HepG2 (cell line): Measurements from ENCODE around the gene STK36. TPM values are rescaled to one million over a fixed set of nuclear protein-coding genes. Genes with fewer than 3 reads are reported as not detected.

Source experiments
- FOXM1 ChIP-seq: sonication (generic); formaldehyde crosslinking; IDR thresholded peaks from 2 replicates; pipeline ENCODE4 v1.5.0; 2020; ENCODE audit warnings: missing genetic modification reagents
- GATAD2A ChIP-seq: IDR thresholded peaks from 2 replicates; pipeline ENCODE4 v1.6.1; 2016
- GTF2F1 ChIP-seq: fragments of 150-350 bp; IDR thresholded peaks from 2 replicates; pipeline ENCODE4 v1.6.1; 2014; ENCODE audit warnings: low read length
- LCORL ChIP-seq, 2 experiments: fragments of 450-650 bp in 1 of 2; sonication (generic) in 1 of 2; formaldehyde crosslinking in 1 of 2; IDR thresholded peaks; 2 replicates each; pipeline versions ENCODE4 v1.5.0 to v1.6.1; 2017 to 2020; ENCODE audit warnings: antibody characterized with exemption in 1 of 2, missing genetic modification reagents in 1 of 2
- RFX3 ChIP-seq: IDR thresholded peaks from 2 replicates; pipeline ENCODE4 v1.6.1; 2016; ENCODE audit warnings: missing biosample characterization, missing genetic modification reagents
- SIN3A ChIP-seq: IDR thresholded peaks from 2 replicates; pipeline ENCODE4 v1.6.1; 2011; ENCODE audit warnings: low read depth, mild to moderate bottlenecking, control low read depth, low read length, borderline replicate concordance
- SKI ChIP-seq: fragments of 450-650 bp; IDR thresholded peaks from one replicate; pipeline ENCODE4 v1.6.1; 2018; ENCODE audit warnings: mild to moderate bottlenecking; ENCODE audit not compliant: partially characterized antibody
- ZFX ChIP-seq: sonication (generic); formaldehyde crosslinking; IDR thresholded peaks from 2 replicates; pipeline ENCODE4 v1.4.0; 2020; ENCODE audit warnings: mild to moderate bottlenecking, low read depth, missing genetic modification reagents, moderate library complexity
- ZNF431 ChIP-seq: sonication (generic); formaldehyde crosslinking; IDR thresholded peaks from 2 replicates; pipeline ENCODE4 v1.9.0; 2022; ENCODE audit warnings: missing genetic modification reagents, low read depth, mild to moderate bottlenecking, borderline replicate concordance
- ZNF772 ChIP-seq: sonication (generic); formaldehyde crosslinking; IDR thresholded peaks from 2 replicates; pipeline ENCODE4 v1.5.0; 2020; ENCODE audit warnings: mild to moderate bottlenecking, missing genetic modification reagents
- polyA plus RNA-seq, 8 experiments: library from polyadenylated mRNA; depleted of rRNA in 3 of 8; stranded (reverse) in 7 of 8; unstranded in 1 of 8; fragments of >200 nt; fragmentation: Illumina TruSeq in 4 of 8; extraction: Trizol in 4 of 8; gene quantifications; 2 replicates each; pipeline versions ENCODE4 v1.2.1 to v1.2.3, GENCODE V29; 2011 to 2016; ENCODE audit warnings: low read depth in 4 of 8, missing spikeins in 1 of 8, mixed read lengths in 1 of 8; ENCODE audit not compliant: insufficient read depth in 1 of 8
- total RNA-seq, 5 experiments: library from RNA; depleted of rRNA; stranded (reverse); fragments of >200 nt; fragmentation: Illumina TruSeq; extraction: Trizol; gene quantifications; 2 replicates each; pipeline ENCODE4 v1.2.3, GENCODE V29; 2016; ENCODE audit warnings: low read depth in 1 of 5
- TF ChIP-seq, protein P1 (sequence below): sonication (generic); formaldehyde crosslinking; IDR thresholded peaks from 2 replicates; pipeline ENCODE4 v1.4.0; 2020; ENCODE audit warnings: mild to moderate bottlenecking, missing genetic modification reagents
- TF ChIP-seq, protein P2 (sequence below): sonication (generic); formaldehyde crosslinking; IDR thresholded peaks from 2 replicates; pipeline ENCODE4 v1.4.0; 2020; ENCODE audit warnings: missing genetic modification reagents
- TF ChIP-seq, protein P3 (sequence below): sonication (generic); formaldehyde crosslinking; IDR thresholded peaks from 2 replicates; pipeline ENCODE4 v1.4.0; 2020; ENCODE audit warnings: missing genetic modification reagents, mild to moderate bottlenecking, borderline replicate concordance
- TF ChIP-seq, protein P4 (sequence below): sonication (generic); formaldehyde crosslinking; IDR thresholded peaks from 2 replicates; pipeline ENCODE4 v1.8.1; 2023; ENCODE audit warnings: mild to moderate bottlenecking, inconsistent platforms, moderate library complexity, missing genetic modification reagents, borderline replicate concordance

The STK36 gene
- total and polyA plus RNA-seq, 2 of the 13 experiments (the other 11 are each of a cell fraction or from before 2014, with no cell fraction given) = 45.9 to 83.5 TPM

DNA sequence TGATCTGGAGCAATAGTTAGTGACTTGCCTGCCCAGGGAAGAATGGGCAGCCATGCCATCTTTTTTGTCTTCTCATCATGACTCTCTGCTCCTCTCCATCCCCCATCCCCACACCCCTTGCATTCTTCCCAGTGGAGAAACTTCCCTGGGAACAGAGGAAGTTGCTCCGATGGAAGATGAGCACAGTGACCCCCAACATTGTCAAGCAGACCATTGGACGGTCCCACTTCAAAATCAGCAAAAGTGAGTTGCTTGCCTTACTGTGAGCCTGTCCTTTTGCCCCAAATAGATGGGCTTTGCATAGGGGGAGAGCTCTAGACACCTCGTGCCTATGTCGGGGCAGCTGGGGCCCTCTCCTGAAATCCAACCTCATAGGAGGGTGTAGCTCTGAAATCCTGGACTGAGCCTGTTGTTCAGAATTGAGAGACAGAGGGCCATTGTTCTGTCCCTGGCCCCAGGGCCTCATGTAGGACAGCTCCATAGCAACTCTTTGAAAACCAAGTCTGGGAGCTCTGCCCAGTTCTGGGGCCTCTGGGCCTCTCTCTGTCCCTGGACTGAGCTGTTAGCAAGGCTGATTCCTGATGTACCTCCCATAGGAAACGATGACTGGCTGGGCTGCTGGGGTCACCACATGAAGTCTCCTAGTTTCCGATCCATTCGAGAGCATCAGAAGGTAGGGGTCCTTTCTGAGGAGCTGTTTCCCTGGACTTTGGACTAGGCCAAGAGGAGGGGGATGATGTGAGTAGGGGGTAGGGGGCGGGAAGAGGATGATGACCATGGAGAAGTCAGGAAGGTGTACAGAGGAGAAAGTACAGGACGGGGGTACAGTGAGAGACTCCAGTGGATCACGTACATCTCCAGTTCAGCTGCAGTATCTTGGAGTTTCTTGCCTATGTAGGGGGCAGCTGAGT is 73.9 kb downstream of the STK36 start (continued):
- TF ChIP-seq SKI (peak; percentile 12), GATAD2A (CRISPR knock-in tag) (peak; percentile 83), ZNF772 (CRISPR knock-in tag) (peak; percentile 87), GTF2F1 (no peak), RFX3 (CRISPR knock-in tag) (peak; percentile 62; the same call in 1 of the 2 replicates), ZFX (peak; percentile 76), ZNF431 (peak; percentile 78), FOXM1 (no peak), SIN3A (no peak), LCORL (IDR thresholded peaks at IDR 0.05) (peak; percentile 3; the same call in 1 of the 2 replicates), LCORL (CRISPR knock-in tag; IDR thresholded peaks at IDR 0.05) (peak; percentile 65; the same call in 1 of the 2 replicates)
- TF ChIP-seq, protein P1, sequence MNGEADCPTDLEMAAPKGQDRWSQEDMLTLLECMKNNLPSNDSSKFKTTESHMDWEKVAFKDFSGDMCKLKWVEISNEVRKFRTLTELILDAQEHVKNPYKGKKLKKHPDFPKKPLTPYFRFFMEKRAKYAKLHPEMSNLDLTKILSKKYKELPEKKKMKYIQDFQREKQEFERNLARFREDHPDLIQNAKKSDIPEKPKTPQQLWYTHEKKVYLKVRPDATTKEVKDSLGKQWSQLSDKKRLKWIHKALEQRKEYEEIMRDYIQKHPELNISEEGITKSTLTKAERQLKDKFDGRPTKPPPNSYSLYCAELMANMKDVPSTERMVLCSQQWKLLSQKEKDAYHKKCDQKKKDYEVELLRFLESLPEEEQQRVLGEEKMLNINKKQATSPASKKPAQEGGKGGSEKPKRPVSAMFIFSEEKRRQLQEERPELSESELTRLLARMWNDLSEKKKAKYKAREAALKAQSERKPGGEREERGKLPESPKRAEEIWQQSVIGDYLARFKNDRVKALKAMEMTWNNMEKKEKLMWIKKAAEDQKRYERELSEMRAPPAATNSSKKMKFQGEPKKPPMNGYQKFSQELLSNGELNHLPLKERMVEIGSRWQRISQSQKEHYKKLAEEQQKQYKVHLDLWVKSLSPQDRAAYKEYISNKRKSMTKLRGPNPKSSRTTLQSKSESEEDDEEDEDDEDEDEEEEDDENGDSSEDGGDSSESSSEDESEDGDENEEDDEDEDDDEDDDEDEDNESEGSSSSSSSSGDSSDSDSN (CRISPR knock-in tag) = peak; percentile 52; the same call in 1 of the 2 replicates
- TF ChIP-seq, protein P2, sequence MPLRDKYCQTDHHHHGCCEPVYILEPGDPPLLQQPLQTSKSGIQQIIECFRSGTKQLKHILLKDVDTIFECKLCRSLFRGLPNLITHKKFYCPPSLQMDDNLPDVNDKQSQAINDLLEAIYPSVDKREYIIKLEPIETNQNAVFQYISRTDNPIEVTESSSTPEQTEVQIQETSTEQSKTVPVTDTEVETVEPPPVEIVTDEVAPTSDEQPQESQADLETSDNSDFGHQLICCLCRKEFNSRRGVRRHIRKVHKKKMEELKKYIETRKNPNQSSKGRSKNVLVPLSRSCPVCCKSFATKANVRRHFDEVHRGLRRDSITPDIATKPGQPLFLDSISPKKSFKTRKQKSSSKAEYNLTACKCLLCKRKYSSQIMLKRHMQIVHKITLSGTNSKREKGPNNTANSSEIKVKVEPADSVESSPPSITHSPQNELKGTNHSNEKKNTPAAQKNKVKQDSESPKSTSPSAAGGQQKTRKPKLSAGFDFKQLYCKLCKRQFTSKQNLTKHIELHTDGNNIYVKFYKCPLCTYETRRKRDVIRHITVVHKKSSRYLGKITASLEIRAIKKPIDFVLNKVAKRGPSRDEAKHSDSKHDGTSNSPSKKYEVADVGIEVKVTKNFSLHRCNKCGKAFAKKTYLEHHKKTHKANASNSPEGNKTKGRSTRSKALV = no peak
- TF ChIP-seq, protein P3, sequence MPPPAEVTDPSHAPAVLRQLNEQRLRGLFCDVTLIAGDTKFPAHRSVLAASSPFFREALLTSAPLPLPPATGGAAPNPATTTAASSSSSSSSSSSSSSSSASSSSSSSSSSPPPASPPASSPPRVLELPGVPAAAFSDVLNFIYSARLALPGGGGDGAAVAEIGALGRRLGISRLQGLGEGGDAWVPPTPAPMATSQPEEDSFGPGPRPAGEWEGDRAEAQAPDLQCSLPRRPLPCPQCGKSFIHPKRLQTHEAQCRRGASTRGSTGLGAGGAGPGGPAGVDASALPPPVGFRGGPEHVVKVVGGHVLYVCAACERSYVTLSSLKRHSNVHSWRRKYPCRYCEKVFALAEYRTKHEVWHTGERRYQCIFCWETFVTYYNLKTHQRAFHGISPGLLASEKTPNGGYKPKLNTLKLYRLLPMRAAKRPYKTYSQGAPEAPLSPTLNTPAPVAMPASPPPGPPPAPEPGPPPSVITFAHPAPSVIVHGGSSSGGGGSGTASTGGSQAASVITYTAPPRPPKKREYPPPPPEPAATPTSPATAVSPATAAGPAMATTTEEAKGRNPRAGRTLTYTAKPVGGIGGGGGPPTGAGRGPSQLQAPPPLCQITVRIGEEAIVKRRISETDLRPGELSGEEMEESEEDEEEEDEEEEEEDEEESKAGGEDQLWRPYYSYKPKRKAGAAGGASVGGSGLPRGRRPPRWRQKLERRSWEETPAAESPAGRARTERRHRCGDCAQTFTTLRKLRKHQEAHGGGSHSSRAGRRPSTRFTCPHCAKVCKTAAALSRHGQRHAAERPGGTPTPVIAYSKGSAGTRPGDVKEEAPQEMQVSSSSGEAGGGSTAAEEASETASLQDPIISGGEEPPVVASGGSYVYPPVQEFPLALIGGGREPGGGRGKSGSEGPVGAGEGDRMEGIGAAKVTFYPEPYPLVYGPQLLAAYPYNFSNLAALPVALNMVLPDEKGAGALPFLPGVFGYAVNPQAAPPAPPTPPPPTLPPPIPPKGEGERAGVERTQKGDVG (CRISPR knock-in tag) = no peak; the same call in 1 of the 2 replicates
- TF ChIP-seq, protein P4, sequence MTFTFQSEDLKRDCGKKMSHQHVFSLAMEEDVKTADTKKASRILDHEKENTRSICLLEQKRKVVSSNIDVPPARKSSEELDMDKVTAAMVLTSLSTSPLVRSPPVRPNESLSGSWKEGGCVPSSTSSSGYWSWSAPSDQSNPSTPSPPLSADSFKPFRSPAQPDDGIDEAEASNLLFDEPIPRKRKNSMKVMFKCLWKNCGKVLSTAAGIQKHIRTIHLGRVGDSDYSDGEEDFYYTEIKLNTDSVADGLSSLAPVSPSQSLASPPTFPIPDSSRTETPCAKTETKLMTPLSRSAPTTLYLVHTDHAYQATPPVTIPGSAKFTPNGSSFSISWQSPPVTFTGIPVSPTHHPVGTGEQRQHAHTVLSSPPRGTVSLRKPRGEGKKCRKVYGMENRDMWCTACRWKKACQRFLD (CRISPR knock-in tag) = peak; percentile 86; the same call in 1 of the 2 replicates
